Naive thymus-derived CD4-positive, alpha-beta T cell (primary cell): ENCODE data around the gene RBMS3. TPM values are rescaled to one million over a fixed set of nuclear protein-coding genes. Genes with fewer than 3 reads are reported as not detected.
"Not testable (repeated sequence)": the region's sequence is repeated elsewhere in the genome, so short reads cannot be mapped to it uniquely, and the experiment has no call there.

Experiments
- ATAC-seq: fragments of 150-1000 bp; cut with Tn5 transposase; 2 replicates; pipeline ENCODE4 v1.10.0; 2021; ENCODE audit warnings: mild to moderate bottlenecking, moderate library complexity
- CTCF ChIA-PET: fragments of 350-600 bp; sonication (Branson Sonifier 250); formaldehyde crosslinking; loops from one replicate; lab custom pipeline; 2021; ENCODE audit warnings: antibody characterized with exemption; lab: Charles Lee
- POLR2A ChIA-PET: fragments of 350-600 bp; sonication (Branson Sonifier 250); formaldehyde crosslinking; loops from one replicate; lab custom pipeline; 2021; ENCODE audit warnings: antibody characterized with exemption, inconsistent platforms; lab: Charles Lee
- DNase-seq, 9 donors: peaks; one replicate each; pipeline versions ENCODE4 v3.0.0 to v3.0.0-alpha.2; 2020 to 2022; ENCODE audit warnings: mixed read lengths in 1 of 9
- H3K27ac ChIP-seq: one replicate; pipeline ENCODE4 v1.7.0; 2013; ENCODE audit warnings: mild to moderate bottlenecking, low read depth, low read length, moderate library complexity
- H3K27me3 ChIP-seq, 2 donors: one replicate each; pipeline ENCODE4 v1.7.0; 2013; ENCODE audit warnings: low read length in 2 of 2, mild to moderate bottlenecking in 2 of 2, moderate library complexity in 2 of 2; ENCODE audit not compliant: control insufficient read depth in 2 of 2, insufficient read depth in 2 of 2
- H3K36me3 ChIP-seq, 3 experiments: 1 replicate in 2 of 3; 2 replicates in 1 of 3; pipeline ENCODE4 v1.7.0; 2013; ENCODE audit warnings: low read length in 3 of 3, mild to moderate bottlenecking in 3 of 3, moderate library complexity in 1 of 3; ENCODE audit not compliant: insufficient read depth in 3 of 3, control insufficient read depth in 2 of 3
- H3K4me1 ChIP-seq, 2 donors: one replicate each; pipeline ENCODE4 v1.7.0; 2013; ENCODE audit warnings: low read length in 2 of 2, mild to moderate bottlenecking in 2 of 2, moderate library complexity in 1 of 2; ENCODE audit not compliant: control insufficient read depth in 2 of 2, insufficient read depth in 2 of 2
- H3K4me3 ChIP-seq: 2 replicates; pipeline ENCODE4 v1.7.0; 2013; ENCODE audit warnings: mild to moderate bottlenecking, low read length
- H3K9me3 ChIP-seq, 3 experiments: 1 replicate in 2 of 3; 2 replicates in 1 of 3; pipeline ENCODE4 v1.7.0; 2013; ENCODE audit warnings: low read length in 3 of 3; ENCODE audit not compliant: control insufficient read depth in 2 of 3
- H3K27ac Mint-ChIP-seq, 9 donors: one replicate each; pipeline ENCODE4 v1.8.0; 2020 to 2022; ENCODE audit warnings: mixed read lengths in 9 of 9, mild to moderate bottlenecking in 8 of 9, moderate library complexity in 5 of 9, inconsistent platforms in 2 of 9
- H3K27me3 Mint-ChIP-seq, 5 donors: one replicate each; pipeline ENCODE4 v1.8.0; 2021 to 2022; ENCODE audit warnings: mixed read lengths in 5 of 5, mild to moderate bottlenecking in 1 of 5
- H3K36me3 Mint-ChIP-seq, 5 donors: one replicate each; pipeline ENCODE4 v1.8.0; 2020 to 2022; ENCODE audit warnings: mixed read lengths in 5 of 5, mild to moderate bottlenecking in 3 of 5, inconsistent platforms in 1 of 5
- H3K4me1 Mint-ChIP-seq, 7 donors: one replicate each; pipeline ENCODE4 v1.8.0; 2020 to 2022; ENCODE audit warnings: mixed read lengths in 7 of 7, mild to moderate bottlenecking in 3 of 7, inconsistent platforms in 1 of 7
- H3K4me3 Mint-ChIP-seq, 10 donors: one replicate each; pipeline ENCODE4 v1.8.0; 2020 to 2022; ENCODE audit warnings: mild to moderate bottlenecking in 10 of 10, mixed read lengths in 10 of 10, moderate library complexity in 6 of 10, inconsistent platforms in 2 of 10
- H3K9me3 Mint-ChIP-seq, 11 donors: one replicate each; pipeline ENCODE4 v1.8.0; 2020 to 2022; ENCODE audit warnings: mixed read lengths in 11 of 11, mild to moderate bottlenecking in 4 of 11, inconsistent platforms in 1 of 11, moderate library complexity in 1 of 11
- intact Hi-C, 2 donors: fragments of 100-400 bp; cut with micrococcal nuclease; formaldehyde crosslinking; loops; one replicate each; pipeline ENCODE4 v1.15.1; 2023
- polyA plus RNA-seq, 2 donors: library from polyadenylated mRNA; unstranded; fragments of 300-500 nt; fragmentation: Illumina TruSeq; gene quantifications; one replicate each; pipeline ENCODE4 v1.2.3, GENCODE V29; 2021
- total RNA-seq, 6 experiments: library from RNA in 5 of 6; stranded (reverse) in 5 of 6; gene quantifications; 1 replicate in 5 of 6; 2 replicates in 1 of 6; pipeline ENCODE4 v1.2.3 and lab custom pipeline; 2021 to 2026

RBMS3 gene
- total and polyA plus RNA-seq, 7 experiments from 2014 or later = 0.15 to 4.9 (median 0.49) TPM

DNA sequence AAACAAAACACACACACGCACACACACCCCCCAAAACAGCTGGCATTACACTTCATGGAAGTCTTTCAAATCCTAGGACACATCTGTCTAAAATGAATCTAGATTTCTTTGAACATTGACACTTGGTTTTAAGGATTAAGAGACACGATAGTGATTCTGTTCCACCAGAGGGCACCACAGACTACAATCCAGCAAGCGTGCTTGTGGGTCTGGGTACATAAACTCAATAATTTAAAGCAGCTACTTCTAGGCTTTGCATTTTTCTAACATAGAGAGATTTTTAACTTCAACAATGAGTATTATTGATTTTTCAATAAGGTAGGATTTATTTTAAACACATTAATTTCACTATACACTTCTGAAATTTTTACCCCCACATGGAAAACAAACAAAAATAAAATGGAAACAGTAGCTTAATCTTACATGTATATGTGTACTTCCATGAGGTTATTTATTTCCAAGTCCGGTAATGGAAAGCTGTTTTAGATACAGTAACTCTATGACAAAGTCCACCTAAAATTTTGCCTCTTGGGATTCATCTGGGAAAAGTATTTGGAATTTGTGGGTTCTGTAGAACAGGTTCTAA is 761.5 kb downstream of the RBMS3 start:
- Mint-ChIP-seq H3K27ac (no peak overlapping the region), H3K4me1 (peaks cover 0 to 7% (median 4%) of the 10 kb centered on the region in 7 donors), H3K4me3 (no peak overlapping the region), H3K27me3 (peaks cover 17 to 34% (median 28%) of the 10 kb centered on the region in 5 donors), H3K9me3 (no peaks in the 10 kb centered on the region), H3K36me3 (no peaks in the 10 kb centered on the region)
- Histone ChIP-seq H3K4me3 (no peak overlapping the region), H3K27me3 (no peaks in the 10 kb centered on the region), H3K4me1 (no peaks in the 10 kb centered on the region), H3K27ac (no peak overlapping the region), H3K9me3 (no peaks in the 10 kb centered on the region), H3K36me3 (no peaks in the 10 kb centered on the region)
- DNase-seq (peak in 8 of 9 donors; percentile 25 to 73 (median 63)), ATAC-seq (peak; percentile 68)
- intact Hi-C loops = loop anchor here (1.0 to 5.0 kb wide), 8 partner anchors 71 to 1090 kb away; no protein-coding TSS in a partner anchor
- POLR2A ChIA-PET = interaction anchor here (0.6 kb wide), 1 partner anchor 653 kb away, joined by 3 read pairs; no protein-coding TSS in a partner anchor
- CTCF ChIA-PET = interaction anchor here (0.6 to 4.6 kb wide), 18 partner anchors 9 to 1570 kb away, joined by 3 to 44 read pairs (median 3); no protein-coding TSS in a partner anchor

DNA sequence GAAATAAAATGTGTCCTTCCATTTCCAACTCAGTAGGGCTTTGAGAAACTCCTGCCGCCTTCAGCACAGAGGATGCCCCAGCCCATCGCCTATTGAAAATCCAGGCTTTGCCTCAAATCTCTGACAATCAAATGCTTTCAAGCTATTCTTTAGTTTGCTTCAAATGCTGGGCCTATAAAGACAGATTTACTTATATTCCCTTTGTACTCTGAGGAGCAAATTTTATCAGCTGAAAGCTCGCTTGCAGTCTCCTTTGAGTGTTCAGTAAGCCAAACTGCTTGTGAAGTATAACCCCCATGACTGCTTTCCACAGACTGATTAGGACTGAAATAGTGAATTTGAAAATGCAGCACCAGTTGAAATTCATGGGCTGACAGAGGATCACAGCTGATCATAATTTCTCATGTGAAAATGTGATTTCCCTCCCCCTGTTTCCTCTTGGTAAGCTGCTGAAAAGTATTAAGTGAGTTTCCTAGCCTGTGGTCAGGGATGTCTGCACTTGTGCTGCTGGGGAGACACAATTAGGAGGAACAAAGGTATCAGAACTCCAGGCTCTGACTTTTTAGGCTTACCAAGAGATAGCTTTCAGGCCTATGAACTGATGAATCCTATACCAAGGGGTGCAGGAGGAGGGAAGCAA is 762.2 kb downstream of the RBMS3 start:
- no peaks in the 10 kb centered on the region for H3K9me3 ChIP-seq
- H3K27ac ChIP-seq = no peak overlapping the region
- ATAC-seq (no peak), DNase-seq (no peak)
- no peak overlapping the region for H3K4me3 ChIP-seq
- no peaks in the 10 kb centered on the region for H3K4me1 ChIP-seq
- H3K27me3 ChIP-seq = no peaks in the 10 kb centered on the region
- ChIA-PET CTCF (interaction anchor here (0.6 to 4.6 kb wide), 17 partner anchors 10 to 1095 kb away, joined by 3 to 44 read pairs (median 3); no protein-coding TSS in a partner anchor), POLR2A (interaction anchor here (0.6 kb wide), 1 partner anchor 652 kb away, joined by 3 read pairs; no protein-coding TSS in a partner anchor)
- Mint-ChIP-seq H3K36me3 (no peaks in the 10 kb centered on the region), H3K27me3 (peaks cover 17 to 34% (median 31%) of the 10 kb centered on the region in 5 donors), H3K4me3 (no peak overlapping the region), H3K9me3 (no peaks in the 10 kb centered on the region), H3K4me1 (peaks cover 0 to 7% (median 4%) of the 10 kb centered on the region in 7 donors), H3K27ac (no peak overlapping the region)
- H3K36me3 ChIP-seq = no peaks in the 10 kb centered on the region
- intact Hi-C loops = loop anchor here (1.0 to 5.0 kb wide), 8 partner anchors 70 to 1089 kb away; no protein-coding TSS in a partner anchor

DNA sequence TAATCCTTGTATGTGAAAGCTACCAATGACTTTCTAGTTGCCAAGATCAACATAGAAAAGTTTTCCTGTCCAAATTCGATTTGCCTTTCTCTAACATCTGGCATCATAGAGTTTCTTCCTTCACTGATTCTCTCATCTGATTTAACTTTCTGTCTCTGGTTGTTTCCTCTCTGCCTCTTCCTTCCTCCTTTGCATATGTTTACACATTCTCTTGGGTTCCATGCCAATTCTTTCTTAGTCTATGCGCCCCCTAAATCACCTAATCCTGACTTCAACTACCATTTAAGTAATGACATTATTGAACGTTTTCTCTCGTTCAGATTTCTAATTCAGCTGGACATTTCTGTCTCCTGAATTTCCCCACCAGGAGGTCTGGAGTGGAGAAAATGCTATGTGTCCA is 763.6 kb downstream of the RBMS3 start:
- H3K4me3 Mint-ChIP-seq = no peak overlapping the region
- intact Hi-C loops = loop anchor here in 1 of 2 donors (5.0 kb wide), 2 partner anchors 573 to 723 kb away; no protein-coding TSS in a partner anchor
- Histone ChIP-seq H3K27me3 (no peaks in the 10 kb centered on the region), H3K4me1 (no peaks in the 10 kb centered on the region), H3K4me3 (no peak overlapping the region), H3K36me3 (no peaks in the 10 kb centered on the region), H3K9me3 (no peaks in the 10 kb centered on the region), H3K27ac (no peak overlapping the region)
- ChIA-PET CTCF (interaction anchor here (4.6 kb wide), 1 partner anchor 706 kb away, joined by 44 read pairs; no protein-coding TSS in a partner anchor), POLR2A (no interaction called here)
- peaks cover 0 to 3% (median 0%) of the 10 kb centered on the region in 11 donors for H3K9me3 Mint-ChIP-seq
- DNase-seq (no peak), ATAC-seq (no peak)
- no peaks in the 10 kb centered on the region for H3K36me3 Mint-ChIP-seq
- peaks cover 0 to 7% (median 4%) of the 10 kb centered on the region in 7 donors for H3K4me1 Mint-ChIP-seq
- H3K27me3 Mint-ChIP-seq = peaks cover 9 to 29% (median 19%) of the 10 kb centered on the region in 5 donors
- no peak overlapping the region for H3K27ac Mint-ChIP-seq

DNA sequence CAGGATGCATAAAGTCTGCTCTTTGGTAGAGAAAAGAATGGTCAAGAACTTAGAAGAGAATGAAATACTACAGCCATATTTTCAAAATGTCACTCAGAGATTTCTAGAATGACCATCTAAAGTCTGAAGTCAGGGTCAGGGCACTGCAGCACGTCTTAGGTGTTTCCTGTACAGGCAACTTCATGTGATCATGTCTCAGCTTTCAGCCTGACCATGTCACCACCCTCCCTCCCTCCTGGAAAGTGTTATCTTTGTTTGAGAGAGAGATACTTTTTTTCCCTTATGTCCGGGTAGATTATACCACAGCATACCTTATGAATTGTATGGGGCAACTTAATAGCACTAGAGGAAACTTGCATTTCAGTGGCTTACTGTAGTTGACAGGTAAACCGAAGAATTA is 767.6 kb downstream of the RBMS3 start:
- Histone ChIP-seq H3K36me3 (no peaks in the 10 kb centered on the region), H3K4me3 (no peak overlapping the region), H3K9me3 (no peaks in the 10 kb centered on the region), H3K4me1 (no peaks in the 10 kb centered on the region), H3K27ac (no peak overlapping the region), H3K27me3 (no peaks in the 10 kb centered on the region)
- ChIA-PET CTCF (interaction anchor here (0.9 kb wide), 1 partner anchor 12 kb away, joined by 4 read pairs; no protein-coding TSS in a partner anchor), POLR2A (no interaction called here)
- ATAC-seq = no peak
- DNase-seq = no peak
- Mint-ChIP-seq H3K27me3 (peaks cover 9 to 23% (median 13%) of the 10 kb centered on the region in 5 donors), H3K4me3 (no peak overlapping the region), H3K36me3 (no peaks in the 10 kb centered on the region), H3K27ac (no peak overlapping the region), H3K9me3 (peaks cover 0 to 17% (median 3%) of the 10 kb centered on the region in 11 donors), H3K4me1 (no peaks in the 10 kb centered on the region)
- intact Hi-C loops = no loop called here

DNA sequence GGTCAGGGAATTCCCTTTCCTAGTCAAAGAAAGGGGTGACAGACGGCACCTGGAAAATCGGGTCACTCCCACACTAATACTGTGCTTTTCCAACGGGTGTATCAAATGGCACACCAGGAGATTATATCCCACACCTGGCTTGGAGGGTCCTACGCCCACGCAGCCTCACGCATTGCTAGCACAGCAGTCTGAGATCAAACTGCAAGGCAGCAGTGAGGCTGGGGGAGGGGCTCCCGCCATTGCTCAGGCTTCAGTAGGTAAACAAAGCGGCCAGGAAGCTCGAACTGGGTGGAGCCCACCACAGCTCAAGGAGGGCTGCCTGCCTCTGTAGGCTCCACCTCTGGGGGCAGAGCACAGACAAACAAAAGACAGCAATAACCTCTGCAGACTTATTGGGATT is 769.2 kb downstream of the RBMS3 start:
- H3K36me3 Mint-ChIP-seq, POLR2A ChIA-PET, ATAC-seq, H3K27ac Mint-ChIP-seq, H3K4me3 Mint-ChIP-seq, H3K4me1 ChIP-seq, DNase-seq, CTCF ChIA-PET, H3K36me3 ChIP-seq, H3K9me3 ChIP-seq, intact Hi-C loops, H3K4me1 Mint-ChIP-seq, H3K27me3 ChIP-seq, H3K4me3 ChIP-seq, H3K27ac ChIP-seq: not testable (repeated sequence)
- peaks cover 0 to 18% (median 3%) of the 10 kb centered on the region in 11 donors for H3K9me3 Mint-ChIP-seq
- peaks cover 6 to 21% (median 16%) of the 10 kb centered on the region in 5 donors for H3K27me3 Mint-ChIP-seq

DNA sequence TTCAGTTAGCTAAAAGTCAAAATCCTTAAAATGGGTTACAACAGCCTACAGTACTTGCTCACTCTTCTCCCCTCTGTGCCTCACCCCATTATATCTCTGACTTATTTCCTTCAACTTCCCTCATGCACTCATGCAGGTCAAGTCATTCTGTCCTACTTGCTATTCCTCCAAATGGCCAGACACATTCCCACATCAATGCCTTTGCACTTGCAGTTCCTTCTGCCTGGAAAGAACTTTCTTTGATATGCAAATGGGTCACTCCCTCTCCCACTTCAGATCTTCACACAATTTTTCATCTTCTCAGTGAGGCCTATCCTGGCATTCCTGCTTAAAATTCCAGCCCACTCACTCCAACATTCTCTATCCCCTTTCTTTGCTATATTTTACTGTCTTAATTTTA is 778.4 kb downstream of the RBMS3 start:
- H3K27me3 ChIP-seq = no peaks in the 10 kb centered on the region
- no peaks in the 10 kb centered on the region for H3K4me1 ChIP-seq
- no peak overlapping the region for H3K4me3 ChIP-seq
- no peaks in the 10 kb centered on the region for H3K9me3 ChIP-seq
- no peak for DNase-seq
- no peak overlapping the region for H3K27ac Mint-ChIP-seq
- peaks cover 0 to 11% (median 5%) of the 10 kb centered on the region in 5 donors for H3K27me3 Mint-ChIP-seq
- no peaks in the 10 kb centered on the region for H3K36me3 ChIP-seq
- CTCF ChIA-PET = no interaction called here
- peaks cover 0 to 4% (median 0%) of the 10 kb centered on the region in 11 donors for H3K9me3 Mint-ChIP-seq
- no peak overlapping the region for H3K27ac ChIP-seq
- ATAC-seq = no peak
- peaks cover 0 to 2% (median 0%) of the 10 kb centered on the region in 5 donors for H3K36me3 Mint-ChIP-seq
- POLR2A ChIA-PET = no interaction called here
- intact Hi-C loops = no loop called here
- no peak overlapping the region for H3K4me3 Mint-ChIP-seq
- H3K4me1 Mint-ChIP-seq = no peaks in the 10 kb centered on the region
